Activated T-cell treated with anti-CD3 and anti-CD28 coated beads, Interleukin-2, amount 50 U/mL, for 72 hours (primary cell): ENCODE measurements around the gene GDF7. TPM values are rescaled to one million over a fixed set of nuclear protein-coding genes. Genes with fewer than 3 reads are reported as not detected.
A peak's percentile ranks its signal among the peaks of the same experiment; 100 is the strongest.

Experiments used
- ATAC-seq, 2 donors: fragments of 150-1000 bp; cut with Tn5 transposase; replicated peaks in 1 of 2; 2 replicates each; pipeline ENCODE4 v1.10.0; 2021; ENCODE audit warnings: moderate library complexity in 2 of 2, mild to moderate bottlenecking in 1 of 2
- DNase-seq, 2 donors: peaks; one replicate each; pipeline ENCODE4 v3.0.0; 2021 to 2022; ENCODE audit warnings: mixed read lengths in 1 of 2
- H3K27ac Mint-ChIP-seq: one replicate; pipeline ENCODE4 v1.8.0; 2022; ENCODE audit warnings: mild to moderate bottlenecking, moderate library complexity, mixed read lengths
- H3K27me3 Mint-ChIP-seq: one replicate; pipeline ENCODE4 v1.8.0; 2022; ENCODE audit warnings: low read depth, mixed read lengths
- H3K36me3 Mint-ChIP-seq, 2 donors: one replicate each; pipeline ENCODE4 v1.8.0; 2022; ENCODE audit warnings: mixed read lengths in 2 of 2, mild to moderate bottlenecking in 1 of 2; ENCODE audit not compliant: insufficient read depth in 2 of 2
- H3K4me1 Mint-ChIP-seq: one replicate; pipeline ENCODE4 v1.8.0; 2022; ENCODE audit warnings: low read depth, mixed read lengths
- H3K4me3 Mint-ChIP-seq, 2 donors: one replicate each; pipeline ENCODE4 v1.8.0; 2022; ENCODE audit warnings: mild to moderate bottlenecking in 2 of 2, mixed read lengths in 2 of 2, moderate library complexity in 2 of 2
- H3K9me3 Mint-ChIP-seq, 2 donors: one replicate each; pipeline ENCODE4 v1.8.0; 2022; ENCODE audit warnings: mixed read lengths in 2 of 2
- total RNA-seq, 2 donors: library from RNA; stranded (reverse); gene quantifications; one replicate each; pipeline ENCODE4 v1.2.3, GENCODE V29; 2022

GDF7 gene
- total RNA-seq, 2 donors from 2014 or later: 0.07 TPM; not detected in 1

DNA sequence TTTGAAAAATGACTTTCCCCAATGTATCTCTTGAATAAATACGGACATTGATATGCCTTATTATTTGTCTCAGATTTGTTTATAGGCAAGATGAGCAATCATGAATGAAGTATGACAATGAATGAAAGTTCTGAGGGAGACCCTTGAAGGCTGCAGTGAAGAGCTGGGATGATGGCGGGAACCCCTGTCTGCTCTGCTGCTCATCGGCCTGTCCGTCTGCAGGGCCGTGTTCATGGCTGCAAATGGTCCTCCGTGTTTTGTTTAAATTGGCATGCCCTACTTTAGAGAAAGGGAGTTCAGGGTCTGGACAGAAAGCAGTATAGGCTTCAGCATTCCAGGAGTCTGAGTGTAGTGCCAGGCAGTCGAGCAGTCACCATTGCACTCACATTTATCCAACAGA is 14.8 kb upstream of the GDF7 start:
- Mint-ChIP-seq H3K27ac (no peak overlapping the region), H3K36me3 (no peaks in the 10 kb centered on the region), H3K27me3 (no peaks in the 10 kb centered on the region), H3K9me3 (no peaks in the 10 kb centered on the region), H3K4me1 (peaks cover 20% of the 10 kb centered on the region), H3K4me3 (peak overlapping the region in 1 of 2 donors; percentile 92)
- DNase-seq: no peak
- no peak for ATAC-seq

DNA sequence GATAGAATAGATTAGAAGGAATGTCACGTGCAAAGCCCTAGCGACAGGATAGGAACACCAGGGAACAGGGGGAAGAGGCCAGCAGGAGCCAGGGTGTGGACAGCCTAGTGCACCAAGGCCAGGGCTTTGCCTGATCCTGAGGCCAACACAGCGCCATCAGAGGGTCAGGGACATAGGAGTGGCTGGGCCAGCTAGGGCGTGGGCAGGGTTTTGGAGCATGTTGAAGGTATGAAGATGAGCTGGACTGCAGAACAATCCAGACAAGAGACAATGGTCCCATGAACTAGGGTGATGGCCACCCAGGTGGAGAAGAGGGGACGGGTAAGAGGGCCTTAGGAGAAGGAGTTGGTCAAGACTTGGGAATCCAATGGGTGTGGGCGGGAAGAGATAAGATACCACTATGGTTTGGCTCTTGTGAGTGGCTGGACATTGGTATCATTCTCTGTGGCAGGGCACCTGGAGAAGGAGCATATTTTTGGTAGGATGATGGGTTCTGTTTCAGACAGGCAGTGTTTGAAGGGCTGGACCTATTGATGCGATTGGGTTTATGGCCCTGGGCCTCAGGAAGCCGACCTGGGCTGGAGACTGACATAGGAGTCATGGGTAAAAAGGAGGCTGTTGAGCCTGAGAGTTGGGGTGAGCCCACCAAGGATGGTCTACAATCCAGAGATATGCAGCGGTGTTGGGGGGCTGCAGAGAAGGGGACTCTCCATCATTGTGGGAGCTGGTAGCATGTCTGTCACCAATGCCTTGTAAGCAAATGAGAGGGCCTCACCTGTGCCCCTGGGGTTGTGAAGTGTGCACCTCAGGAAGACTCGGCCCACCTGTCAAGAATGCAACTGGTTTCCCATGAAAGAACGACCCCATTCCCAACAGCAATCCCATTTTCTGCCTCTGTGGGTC is 14.0 kb upstream of the GDF7 start:
- no peaks in the 10 kb centered on the region for H3K9me3 Mint-ChIP-seq
- peaks cover 20% of the 10 kb centered on the region for H3K4me1 Mint-ChIP-seq
- H3K4me3 Mint-ChIP-seq: no peak overlapping the region
- ATAC-seq (no peak), DNase-seq (no peak)
- H3K27me3 Mint-ChIP-seq: no peaks in the 10 kb centered on the region
- H3K27ac Mint-ChIP-seq: no peak overlapping the region
- no peaks in the 10 kb centered on the region for H3K36me3 Mint-ChIP-seq

DNA sequence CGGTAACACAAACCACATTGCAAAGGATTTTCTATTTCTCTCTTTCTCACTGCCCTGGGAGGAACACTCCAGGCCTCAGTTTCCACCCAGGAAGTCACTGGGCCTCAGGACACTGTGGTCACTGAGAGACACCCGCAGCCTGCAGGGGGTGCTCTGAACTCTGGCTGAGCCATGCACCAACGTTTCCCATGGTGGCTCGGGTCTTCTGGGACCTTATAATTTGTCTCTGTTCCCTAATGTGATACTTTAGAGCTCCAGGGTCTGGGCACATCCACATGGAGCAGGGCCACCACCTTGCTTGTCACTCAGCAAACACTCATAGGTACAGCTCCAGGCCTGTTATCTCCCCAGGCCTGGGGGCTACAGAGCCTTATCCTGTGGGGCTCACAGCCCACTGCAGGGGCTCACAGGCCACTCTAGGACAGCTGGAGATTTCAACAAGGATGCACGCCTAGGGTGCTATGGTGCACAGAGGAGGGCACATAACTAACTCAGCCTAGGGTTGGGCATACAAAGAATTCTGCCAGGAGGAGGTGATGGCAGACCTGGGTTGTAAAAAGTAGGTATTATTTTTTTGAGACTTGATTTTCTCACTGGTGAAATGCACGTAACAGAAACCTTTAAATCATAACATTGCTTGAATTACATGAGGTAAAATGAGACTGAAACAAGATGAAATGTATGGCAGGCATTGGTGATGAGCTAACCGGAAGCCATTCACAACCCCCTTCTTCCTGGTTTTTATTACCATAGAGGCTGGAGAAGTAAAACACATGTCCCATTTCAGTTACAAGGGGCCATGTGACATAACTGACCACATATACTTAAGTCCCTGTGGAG is 13.0 kb upstream of the GDF7 start:
- Mint-ChIP-seq H3K27me3 (peaks cover 3% of the 10 kb centered on the region), H3K4me1 (peaks cover 20% of the 10 kb centered on the region), H3K36me3 (no peaks in the 10 kb centered on the region), H3K4me3 (no peak overlapping the region), H3K27ac (no peak overlapping the region), H3K9me3 (no peaks in the 10 kb centered on the region)
- no peak for ATAC-seq
- no peak for DNase-seq

DNA sequence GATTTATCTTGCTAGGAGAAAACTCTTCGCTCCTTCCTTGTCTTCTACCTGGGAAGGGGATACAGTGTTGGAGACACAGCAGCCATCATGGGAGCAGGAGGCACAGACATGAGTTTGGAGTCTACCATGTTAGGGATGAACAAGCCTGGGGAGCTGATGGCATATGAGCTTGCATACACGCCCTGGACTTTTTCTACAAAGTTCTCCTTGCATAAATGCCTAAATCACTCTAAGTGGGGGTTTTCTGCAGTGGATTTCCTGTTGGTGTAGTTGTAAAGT is 12.5 kb upstream of the GDF7 start:
- Mint-ChIP-seq H3K27ac (no peak overlapping the region), H3K9me3 (no peaks in the 10 kb centered on the region), H3K27me3 (peaks cover 8% of the 10 kb centered on the region), H3K4me1 (peaks cover 17% of the 10 kb centered on the region), H3K36me3 (no peaks in the 10 kb centered on the region), H3K4me3 (no peak overlapping the region)
- no peak for ATAC-seq
- no peak for DNase-seq

DNA sequence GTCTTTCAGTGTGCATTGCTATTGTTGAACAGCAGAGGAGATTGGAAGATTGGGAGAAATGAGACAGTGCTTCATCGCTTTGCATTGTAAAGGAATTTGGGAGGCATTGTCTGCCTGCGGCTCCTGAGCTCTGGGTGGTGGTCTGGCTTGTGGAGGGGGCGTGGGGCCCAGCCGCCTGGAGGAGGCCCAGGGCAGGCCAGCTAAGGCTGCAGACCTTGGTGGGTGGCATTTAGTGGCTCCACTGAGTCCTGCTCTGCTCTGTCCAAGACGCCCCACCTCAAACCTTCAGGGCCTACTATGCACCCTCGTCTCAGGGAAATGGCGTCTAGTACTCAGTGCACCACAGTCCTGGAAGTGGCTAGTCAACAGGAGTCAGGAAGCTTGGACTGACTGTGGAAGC is 10.4 kb upstream of the GDF7 start:
- H3K9me3 Mint-ChIP-seq: no peaks in the 10 kb centered on the region
- peaks cover 28% of the 10 kb centered on the region for H3K27me3 Mint-ChIP-seq
- no peak overlapping the region for H3K4me3 Mint-ChIP-seq
- peaks cover 2% of the 10 kb centered on the region for H3K4me1 Mint-ChIP-seq
- no peak overlapping the region for H3K27ac Mint-ChIP-seq
- no peak for DNase-seq
- no peaks in the 10 kb centered on the region for H3K36me3 Mint-ChIP-seq
- no peak for ATAC-seq

DNA sequence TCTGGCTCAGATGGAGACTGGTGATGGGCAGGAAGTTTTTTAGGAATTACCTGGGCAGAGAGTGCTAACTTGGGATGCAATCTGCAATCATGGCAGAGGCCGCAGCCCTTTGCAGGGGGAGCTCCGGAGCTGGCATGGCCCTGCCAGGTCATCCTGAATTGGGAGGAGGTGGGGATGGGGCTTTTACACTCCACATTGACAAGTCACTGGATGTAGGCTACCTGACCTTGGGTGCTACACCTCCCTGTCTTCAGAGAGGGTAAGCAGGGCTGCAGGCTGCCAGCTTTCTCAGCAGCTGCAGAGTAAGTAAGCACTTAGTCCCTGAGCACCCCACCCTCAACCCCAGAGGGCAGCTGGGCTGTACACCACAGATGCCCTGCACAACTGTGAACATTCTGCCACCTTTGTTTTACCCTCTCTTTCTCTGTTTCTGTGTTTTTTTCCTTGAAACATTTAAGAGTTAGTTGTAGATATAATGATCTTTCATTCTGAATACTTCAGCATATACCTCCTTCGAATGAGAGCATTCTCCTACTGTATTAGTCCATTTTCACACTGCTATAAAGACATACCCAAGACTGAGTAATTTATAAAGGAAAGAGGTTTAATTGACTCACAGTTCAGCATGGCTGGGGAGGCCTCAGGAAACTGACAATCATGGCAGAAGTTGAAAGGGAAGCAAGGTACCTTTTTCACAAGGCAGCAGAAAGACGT is 9.3 kb upstream of the GDF7 start:
- Mint-ChIP-seq H3K27ac (no peak overlapping the region), H3K4me3 (no peak overlapping the region), H3K4me1 (no peaks in the 10 kb centered on the region), H3K27me3 (peaks cover 38% of the 10 kb centered on the region), H3K9me3 (no peaks in the 10 kb centered on the region), H3K36me3 (no peaks in the 10 kb centered on the region)
- peak in 1 of 2 donors; percentile 51 for ATAC-seq
- DNase-seq: no peak

DNA sequence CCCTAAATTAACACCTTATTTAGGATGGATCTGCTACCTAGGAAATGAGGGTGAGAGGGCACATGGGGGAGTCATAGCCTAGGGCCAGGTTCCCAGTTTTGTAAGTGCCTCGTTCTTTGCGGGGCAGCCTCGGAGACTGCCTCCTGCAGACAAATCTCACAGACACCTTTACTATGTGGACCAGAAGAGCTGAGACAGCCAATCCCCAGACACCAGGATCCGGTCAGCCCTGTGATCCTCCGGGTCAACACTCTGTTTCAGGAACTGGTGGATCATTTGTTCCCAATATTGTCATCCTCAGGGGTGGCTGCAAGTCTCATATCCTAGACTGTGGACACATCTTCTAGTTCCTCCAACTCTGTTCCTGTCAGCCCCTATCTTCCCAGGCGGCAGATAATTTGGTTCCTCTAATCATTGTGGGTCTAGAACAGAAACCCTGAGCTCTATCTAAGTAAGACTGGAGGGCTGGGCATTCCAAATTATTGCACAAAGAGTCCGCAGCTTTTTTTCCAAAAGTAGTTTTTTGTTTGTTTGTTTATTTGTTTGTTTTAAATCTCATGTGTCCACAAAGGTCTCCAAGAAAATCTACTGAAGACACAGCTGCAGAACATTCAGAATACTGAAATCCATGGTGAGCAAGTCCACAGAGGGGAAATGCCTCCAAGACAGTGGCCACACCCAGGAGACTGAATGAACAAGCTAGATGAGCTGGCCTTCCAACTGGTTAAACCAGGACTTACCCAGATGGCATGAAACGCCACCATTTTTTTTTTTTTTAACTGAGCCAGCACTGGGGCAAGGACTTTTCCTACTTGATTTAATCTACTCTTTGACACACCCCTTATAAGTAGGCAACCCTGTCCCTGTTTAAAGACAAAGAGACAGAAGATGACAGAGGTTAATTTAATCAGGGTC is 6.2 kb upstream of the GDF7 start:
- Mint-ChIP-seq H3K36me3 (no peaks in the 10 kb centered on the region), H3K9me3 (no peaks in the 10 kb centered on the region), H3K4me1 (no peaks in the 10 kb centered on the region), H3K27me3 (peaks cover 68% of the 10 kb centered on the region), H3K27ac (no peak overlapping the region), H3K4me3 (no peak overlapping the region)
- ATAC-seq (no peak), DNase-seq (no peak)

DNA sequence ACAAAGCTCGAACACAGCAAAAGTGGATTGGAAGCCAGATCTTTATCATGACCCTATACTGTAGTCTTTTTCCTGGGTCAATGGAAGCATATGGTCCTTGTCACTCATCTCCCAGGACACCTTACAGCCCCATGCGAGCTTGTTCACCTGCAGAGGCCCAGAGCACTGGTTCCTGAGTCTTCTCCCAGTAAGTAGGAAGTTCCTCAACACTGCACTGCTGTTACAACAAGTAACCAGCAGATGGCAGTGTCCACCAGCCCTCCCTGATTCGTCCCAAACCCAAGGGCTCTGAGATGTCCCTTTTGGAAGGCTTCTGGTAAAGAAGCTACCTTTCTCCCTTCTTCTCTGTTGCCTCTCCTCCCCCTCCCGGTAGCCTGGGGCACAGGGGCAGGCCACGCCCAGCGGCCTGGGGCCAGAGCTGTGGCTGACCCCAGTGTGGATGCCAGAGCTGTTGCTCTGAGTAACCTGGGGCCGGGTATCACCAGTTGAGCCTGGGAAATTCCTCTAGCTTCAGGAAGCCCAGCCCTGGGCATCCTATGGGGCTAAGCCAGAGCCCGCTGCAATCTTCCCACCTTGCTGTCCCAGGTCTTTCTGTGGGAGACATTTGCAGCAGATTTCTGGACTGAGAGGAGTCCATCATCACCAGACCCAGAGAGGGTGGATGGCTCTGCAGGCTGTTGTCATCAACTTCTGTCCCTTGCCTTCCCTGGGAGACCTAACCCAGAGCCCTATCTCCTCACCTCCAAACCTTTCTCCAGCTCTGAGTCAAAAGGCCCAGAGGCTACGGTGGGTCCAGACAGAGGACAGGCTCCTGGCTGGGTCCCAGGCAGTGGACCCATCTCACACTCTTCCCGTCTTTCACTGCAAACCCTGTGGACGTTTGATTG is 5.3 kb upstream of the GDF7 start:
- peak; percentile 59 to 70 for DNase-seq
- Mint-ChIP-seq H3K27me3 (peaks cover 76% of the 10 kb centered on the region), H3K36me3 (no peaks in the 10 kb centered on the region), H3K4me1 (no peaks in the 10 kb centered on the region), H3K4me3 (no peak overlapping the region), H3K27ac (no peak overlapping the region), H3K9me3 (no peaks in the 10 kb centered on the region)
- ATAC-seq: peak; percentile 55 to 59

DNA sequence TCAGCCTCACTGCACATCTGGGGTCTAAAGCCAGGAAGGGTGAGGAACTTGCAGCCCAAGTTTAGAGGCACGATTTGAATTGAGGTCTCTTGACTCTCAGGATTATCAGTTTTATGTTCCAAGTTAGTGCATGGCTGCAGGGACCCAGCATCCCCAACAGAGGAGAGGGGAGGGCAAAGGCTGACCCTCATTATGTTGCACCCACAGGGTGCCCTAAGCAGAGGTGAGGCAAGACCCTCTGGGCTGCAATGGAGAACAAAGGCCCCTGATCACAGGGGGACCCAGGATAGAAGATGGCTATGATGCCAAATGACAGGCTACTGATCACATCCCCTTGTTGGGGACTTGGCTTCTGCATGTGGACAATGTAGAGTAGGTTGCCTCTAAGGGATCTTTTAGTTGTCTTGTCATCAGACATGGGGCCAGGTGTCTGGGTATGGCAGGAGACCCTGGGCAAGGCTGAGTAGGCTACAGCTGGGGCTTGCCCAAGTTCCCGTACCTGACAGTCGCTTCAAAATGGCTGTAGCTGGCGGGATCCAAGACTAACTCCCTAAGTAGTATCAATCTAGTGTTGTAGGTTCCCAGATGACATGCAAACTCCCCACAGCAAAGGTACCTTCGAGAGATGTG is 4.5 kb upstream of the GDF7 start:
- Mint-ChIP-seq H3K4me3 (no peak overlapping the region), H3K4me1 (no peaks in the 10 kb centered on the region), H3K27ac (no peak overlapping the region), H3K36me3 (no peaks in the 10 kb centered on the region), H3K9me3 (no peaks in the 10 kb centered on the region), H3K27me3 (peaks cover 76% of the 10 kb centered on the region)
- DNase-seq (no peak), ATAC-seq (no peak)

DNA sequence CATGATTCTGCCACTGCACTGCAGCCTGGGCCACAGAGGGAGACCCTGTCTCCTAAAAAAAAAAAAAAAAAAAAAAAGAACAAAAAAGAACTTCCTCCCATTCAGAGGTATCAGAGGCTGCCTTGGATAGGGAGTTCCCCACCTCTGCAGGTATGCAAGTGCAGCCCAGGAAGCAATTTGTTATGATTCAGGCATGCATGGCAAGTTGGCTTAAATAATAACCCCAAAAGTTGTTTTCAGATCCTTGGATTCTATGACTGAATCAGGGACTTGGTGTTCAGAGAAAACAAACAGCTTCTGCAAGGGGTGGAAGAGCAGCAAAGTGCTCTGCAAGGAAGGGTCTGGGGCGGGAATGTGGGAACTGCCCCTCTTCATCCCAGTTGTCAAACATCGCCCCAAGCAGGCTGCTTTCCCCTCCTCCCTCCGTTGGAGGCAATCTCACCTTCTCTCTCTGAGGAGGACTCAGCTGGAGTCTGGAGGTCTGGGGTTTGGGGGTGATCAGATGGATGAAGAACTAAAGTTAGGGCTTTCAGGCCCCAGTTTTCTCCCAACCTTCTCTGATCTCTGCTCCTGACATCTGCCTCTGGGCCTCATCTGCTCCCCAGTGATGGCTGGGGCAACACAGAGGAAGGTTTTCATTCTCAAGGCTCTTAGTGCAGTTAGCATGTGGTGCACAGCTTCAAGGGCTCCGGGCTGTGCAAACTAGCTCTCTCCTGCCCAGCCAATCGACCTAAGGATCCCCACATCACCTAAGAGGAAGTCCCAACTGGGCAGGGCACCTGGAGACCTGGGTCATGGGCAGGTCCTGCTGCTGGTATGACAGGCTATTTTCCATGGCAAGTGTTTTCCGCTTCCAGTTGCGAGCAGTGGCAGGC is 3.5 kb upstream of the GDF7 start:
- Mint-ChIP-seq H3K4me3 (no peak overlapping the region), H3K27ac (no peak overlapping the region), H3K4me1 (no peaks in the 10 kb centered on the region), H3K9me3 (no peaks in the 10 kb centered on the region), H3K27me3 (peaks cover 84% of the 10 kb centered on the region), H3K36me3 (no peaks in the 10 kb centered on the region)
- no peak for DNase-seq
- ATAC-seq: no peak

DNA sequence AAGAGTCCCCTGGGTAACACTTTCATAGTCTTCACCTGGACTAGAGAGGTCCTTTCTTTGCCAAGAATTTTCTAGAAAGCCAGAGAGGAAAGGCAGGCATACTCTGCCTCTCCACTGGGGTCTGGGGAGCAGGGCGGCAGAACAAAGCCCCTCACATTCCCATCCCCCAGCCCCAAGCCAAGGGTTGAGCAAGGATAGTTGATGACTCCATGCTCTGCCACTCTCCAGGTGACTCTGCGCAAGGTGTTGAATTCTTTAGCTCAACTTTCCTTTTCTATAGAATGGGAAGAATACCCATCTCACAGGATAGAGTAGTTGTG is 2.9 kb upstream of the GDF7 start:
- DNase-seq (no peak), ATAC-seq (no peak)
- H3K27me3 Mint-ChIP-seq: peaks cover 83% of the 10 kb centered on the region
- H3K4me3 Mint-ChIP-seq: no peak overlapping the region
- H3K27ac Mint-ChIP-seq: no peak overlapping the region
- no peaks in the 10 kb centered on the region for H3K4me1 Mint-ChIP-seq
- no peaks in the 10 kb centered on the region for H3K9me3 Mint-ChIP-seq
- H3K36me3 Mint-ChIP-seq: no peaks in the 10 kb centered on the region
